Fibroblast of pulmonary artery (primary cell): ENCODE results near the gene OSBP.
"Not testable (repeated sequence)": the region's sequence is repeated elsewhere in the genome, so short reads cannot be mapped to it uniquely, and the experiment has no call there.

Experiments used
- DNase-seq: peaks from one replicate; pipeline ENCODE4 v3.0.0-alpha.2; 2010; ENCODE audit warnings: low read depth
- H3K4me3 ChIP-seq: replicated peaks from 2 replicates; pipeline ENCODE4 v1.5.1; 2011; ENCODE audit warnings: low read depth, mild to moderate bottlenecking, control low read depth, low read length, moderate library complexity
- CTCF ChIP-seq: IDR thresholded peaks from 2 replicates; pipeline ENCODE4 v1.5.1; 2011; ENCODE audit warnings: mild to moderate bottlenecking, control low read depth, low read length, inconsistent platforms; ENCODE audit errors: missing control alignments

The OSBP gene

DNA sequence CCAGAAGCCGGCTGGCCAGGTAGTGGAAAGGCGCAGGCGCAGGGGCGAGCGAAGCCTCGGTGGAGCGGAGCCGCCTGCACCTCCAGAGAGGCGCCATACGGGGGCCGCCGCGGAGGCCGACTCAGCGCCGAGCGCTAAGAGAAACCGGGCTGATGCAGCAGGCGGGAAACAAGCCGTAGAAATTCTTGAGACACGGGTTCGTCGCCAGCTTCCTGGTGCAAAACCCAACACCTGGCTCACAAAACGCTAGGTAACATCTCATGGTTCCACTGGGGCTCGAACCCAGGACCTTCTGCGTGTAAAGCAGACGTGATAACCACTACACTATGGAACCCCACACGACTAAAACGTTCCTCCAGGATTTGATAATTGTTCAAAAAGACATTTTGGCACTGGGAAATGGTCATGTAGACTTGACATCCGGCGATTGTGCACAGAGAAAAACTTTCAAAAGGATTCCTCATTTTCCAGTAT lies 65.2 kb downstream of the OSBP start:
- DNase-seq, result peak; percentile 92

GRCh38 chr11:59548309-59548656 lies 67.3 kb downstream of the OSBP start:
- no peak for DNase-seq
- TF ChIP-seq CTCF, result no peak
- no peak overlapping the region for H3K4me3 ChIP-seq

More for the DNA sequence above, 65.2 kb downstream of the OSBP start:
- H3K4me3 ChIP-seq, result peak overlapping the region; percentile 65
- peak; percentile 32 for TF ChIP-seq CTCF

- H3K4me3 ChIP-seq, result not testable (repeated sequence)
- DNase-seq, result peak; percentile 45
These were observed 67.8 kb downstream of the OSBP start for GRCh38 chr11:59547605-59548308.

DNA sequence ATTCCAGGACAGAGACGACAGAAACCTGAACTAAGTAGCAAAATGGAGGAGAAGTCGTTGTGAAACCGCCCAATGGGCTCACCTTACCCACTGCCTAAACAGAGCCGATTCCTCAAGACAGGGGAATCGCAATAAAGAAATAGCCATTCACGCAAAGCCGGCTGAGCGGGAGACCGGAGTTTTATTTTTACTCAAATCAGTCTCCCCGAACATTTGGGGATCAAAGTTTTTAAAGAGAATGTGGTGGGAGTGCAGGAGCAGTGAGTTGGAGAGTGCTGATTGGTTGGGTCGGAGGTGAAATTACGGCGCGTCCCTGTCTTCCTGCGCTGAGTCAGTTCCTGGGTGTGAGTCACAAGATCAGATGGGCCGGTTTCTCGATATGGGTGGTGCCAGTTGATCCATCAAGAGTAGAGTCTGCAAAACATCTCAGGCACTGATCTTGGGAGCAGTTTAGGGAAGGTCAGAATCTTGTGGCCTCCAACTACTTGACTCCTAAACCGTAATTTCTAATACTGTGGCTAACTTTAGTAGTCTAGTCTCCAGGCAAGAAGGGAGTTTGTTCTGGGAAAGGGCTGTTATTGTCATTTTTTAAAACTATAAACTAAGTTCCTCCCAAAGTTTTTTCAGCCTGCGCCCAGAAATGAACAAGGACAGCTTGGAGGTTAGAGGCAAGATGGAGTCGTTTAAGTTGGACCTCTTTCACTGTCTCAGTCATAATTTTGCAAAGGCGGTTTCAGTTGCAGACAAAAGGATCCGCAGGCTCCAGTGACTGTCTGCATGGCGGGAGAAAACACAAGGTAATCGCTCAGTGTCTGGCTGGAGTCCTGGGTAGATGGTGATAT lies 70.2 kb downstream of the OSBP start:
- H3K4me3 ChIP-seq, result no peak overlapping the region
- peak; percentile 84 for DNase-seq
- TF ChIP-seq CTCF, result no peak

- no peak for TF ChIP-seq CTCF
- DNase-seq, result no peak
- no peak overlapping the region for H3K4me3 ChIP-seq
These were observed 70.8 kb downstream of the OSBP start for GRCh38 chr11:59544869-59545178.

- DNase-seq, H3K4me3 ChIP-seq: not testable (repeated sequence)
These were observed 71.9 kb downstream of the OSBP start for GRCh38 chr11:59543713-59544112.

DNA sequence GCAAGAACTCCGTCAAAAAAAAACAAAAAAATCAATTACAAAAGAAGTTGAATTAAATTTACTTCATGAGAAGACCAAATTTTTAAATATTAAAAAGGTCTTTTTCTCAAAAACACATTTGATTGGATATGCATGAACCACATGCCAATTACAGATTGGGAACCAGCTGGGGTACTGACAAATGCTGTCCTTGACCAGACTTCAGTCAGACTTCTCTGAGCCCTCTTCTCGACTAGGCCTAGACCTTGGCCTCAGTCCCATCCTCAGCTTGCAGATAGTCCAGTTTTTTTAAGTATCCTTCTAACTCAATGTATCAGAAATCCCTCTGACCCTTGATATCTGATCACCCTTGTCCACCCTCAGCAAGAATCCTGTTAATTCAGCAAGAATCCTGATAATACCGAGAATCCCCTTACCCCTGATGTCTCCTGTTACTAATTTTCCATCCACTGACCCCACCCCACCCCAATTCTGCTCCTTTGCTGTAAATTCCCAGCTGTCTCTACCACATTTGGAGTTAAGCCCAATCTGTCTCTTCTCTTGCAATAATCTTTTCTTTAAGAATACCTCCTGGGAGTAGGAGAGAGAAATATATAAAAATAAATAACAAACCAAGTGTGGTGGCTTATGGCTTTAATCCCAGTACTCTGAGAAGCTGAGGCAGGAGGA lies 73.3 kb downstream of the OSBP start:
- no peak overlapping the region for H3K4me3 ChIP-seq
- no peak for DNase-seq
- TF ChIP-seq CTCF, result no peak

GRCh38 chr11:59534676-59535075 lies 80.9 kb downstream of the OSBP start:
- no peak for TF ChIP-seq CTCF
- H3K4me3 ChIP-seq, result no peak overlapping the region
- no peak for DNase-seq
